Keratinocyte (primary cell): ENCODE results near the gene MAML2. TPM values are rescaled to one million over a fixed set of nuclear protein-coding genes. Genes with fewer than 3 reads are reported as not detected.
A peak's percentile ranks its signal among the peaks of the same experiment; 100 is the strongest.

ENCODE experiments used
- DNase-seq: peaks from one replicate; pipeline ENCODE4 v3.0.0-alpha.2; 2011; ENCODE audit warnings: low read depth, missing footprints, low spot score
- FAIRE-seq: peaks from 2 replicates; lab custom pipeline; 2011; peaks lifted over from hg19 to GRCh38; lab: Jason Lieb, UNC
- H2AFZ ChIP-seq: 2 replicates; pipeline ENCODE4 v1.6.0; 2012; ENCODE audit warnings: low read length, control low read depth, inconsistent platforms; ENCODE audit not compliant: control insufficient read depth
- H3K27ac ChIP-seq: 2 replicates; pipeline ENCODE4 v1.5.1; 2011; ENCODE audit warnings: low read length; ENCODE audit not compliant: control insufficient read depth, insufficient read depth
- H3K27me3 ChIP-seq: 3 replicates; pipeline ENCODE4 v1.6.0; 2011; ENCODE audit warnings: low read length; ENCODE audit not compliant: control insufficient read depth, insufficient read depth; ENCODE audit errors: extremely low read depth
- H3K36me3 ChIP-seq, 2 experiments: 2 replicates in 1 of 2; 3 replicates in 1 of 2; pipeline ENCODE4 v1.5.1; 2011; ENCODE audit warnings: low read length in 2 of 2, mild to moderate bottlenecking in 1 of 2; ENCODE audit not compliant: control insufficient read depth in 2 of 2, insufficient read depth in 2 of 2; ENCODE audit errors: extremely low read depth in 1 of 2
- H3K4me1 ChIP-seq: 3 replicates; pipeline ENCODE4 v1.5.1; 2011; ENCODE audit warnings: low read length; ENCODE audit not compliant: control insufficient read depth, insufficient read depth; ENCODE audit errors: extremely low read depth
- H3K4me2 ChIP-seq: 3 replicates; pipeline ENCODE4 v1.6.0; 2011; ENCODE audit warnings: low read depth, low read length; ENCODE audit not compliant: control insufficient read depth, insufficient read depth; ENCODE audit errors: extremely low read depth
- H3K4me3 ChIP-seq, 3 experiments: fragments of 200-600 bp in 1 of 3; sonication (generic) in 1 of 3; 2 replicates in 2 of 3; 3 replicates in 1 of 3; pipeline ENCODE4 v1.5.1; 2011 to 2016; ENCODE audit warnings: low read length in 3 of 3, mild to moderate bottlenecking in 3 of 3, control low read depth in 2 of 3, inconsistent platforms in 1 of 3, low read depth in 1 of 3, mixed read lengths in 1 of 3, mixed run types in 1 of 3, moderate library complexity in 1 of 3; ENCODE audit not compliant: control insufficient read depth in 2 of 3, insufficient read depth in 2 of 3; ENCODE audit errors: extremely low read depth in 1 of 3
- H3K79me2 ChIP-seq: 2 replicates; pipeline ENCODE4 v1.6.0; 2012; ENCODE audit warnings: low read length; ENCODE audit not compliant: control insufficient read depth, insufficient read depth
- H3K9ac ChIP-seq: 3 replicates; pipeline ENCODE4 v1.6.0; 2011; ENCODE audit warnings: low read length; ENCODE audit not compliant: control insufficient read depth, insufficient read depth; ENCODE audit errors: extremely low read depth
- H3K9me1 ChIP-seq: 3 replicates; pipeline ENCODE4 v1.6.0; 2011; ENCODE audit warnings: low read length; ENCODE audit not compliant: control insufficient read depth, insufficient read depth; ENCODE audit errors: extremely low read depth
- H3K9me3 ChIP-seq: 2 replicates; pipeline ENCODE4 v1.5.1; 2012; ENCODE audit warnings: low read depth, low read length; ENCODE audit not compliant: control insufficient read depth
- H4K20me1 ChIP-seq: 3 replicates; pipeline ENCODE4 v1.6.0; 2011; ENCODE audit warnings: low read length; ENCODE audit not compliant: control insufficient read depth, insufficient read depth; ENCODE audit errors: extremely low read depth
- EZH2 ChIP-seq: IDR thresholded peaks from one replicate; pipeline ENCODE4 v1.6.1; 2012; ENCODE audit warnings: inconsistent platforms, mild to moderate bottlenecking, low read length, moderate library complexity
- dilution Hi-C: fragments of 300-500 bp; cut with MboI; formaldehyde crosslinking; loops from one replicate; pipeline ENCODE4 v1.7.0; 2020; ENCODE audit warnings: low sequenced_read_pairs; ENCODE audit not compliant: extremely low pct_ligation_motif_present
- polyA plus RNA-seq, 5 experiments: library from polyadenylated mRNA; depleted of rRNA in 3 of 5; stranded (reverse) in 3 of 5; stranded (forward) in 1 of 5; unstranded in 1 of 5; fragments of >200 nt; gene quantifications; 1 replicate in 1 of 5; 2 replicates in 3 of 5; 3 replicates in 1 of 5; pipeline versions ENCODE4 v1.2.1 to v1.2.3, GENCODE V29; 2011 to 2012; ENCODE audit warnings: missing spikeins in 2 of 5, low read depth in 1 of 5, low replicate concordance in 1 of 5
- TF ChIP-seq, protein P1 (sequence below), 3 experiments: IDR thresholded peaks in 1 of 3; conservative IDR thresholded peaks in 1 of 3; optimal IDR thresholded peaks in 1 of 3; 2 replicates in 2 of 3; 3 replicates in 1 of 3; pipeline versions ENCODE3 to v1.5.1; 2011; ENCODE audit warnings: low read length in 3 of 3, mild to moderate bottlenecking in 3 of 3, moderate library complexity in 2 of 3, control low read depth in 1 of 3, inconsistent platforms in 1 of 3; ENCODE audit not compliant: insufficient read depth in 2 of 3; ENCODE audit errors: extremely low read depth in 1 of 3

The MAML2 gene
- polyA plus RNA-seq, 1 donor (not counting 4 experiments of a cell fraction or from before 2014, with no cell fraction given) = 4.2 TPM

DNA sequence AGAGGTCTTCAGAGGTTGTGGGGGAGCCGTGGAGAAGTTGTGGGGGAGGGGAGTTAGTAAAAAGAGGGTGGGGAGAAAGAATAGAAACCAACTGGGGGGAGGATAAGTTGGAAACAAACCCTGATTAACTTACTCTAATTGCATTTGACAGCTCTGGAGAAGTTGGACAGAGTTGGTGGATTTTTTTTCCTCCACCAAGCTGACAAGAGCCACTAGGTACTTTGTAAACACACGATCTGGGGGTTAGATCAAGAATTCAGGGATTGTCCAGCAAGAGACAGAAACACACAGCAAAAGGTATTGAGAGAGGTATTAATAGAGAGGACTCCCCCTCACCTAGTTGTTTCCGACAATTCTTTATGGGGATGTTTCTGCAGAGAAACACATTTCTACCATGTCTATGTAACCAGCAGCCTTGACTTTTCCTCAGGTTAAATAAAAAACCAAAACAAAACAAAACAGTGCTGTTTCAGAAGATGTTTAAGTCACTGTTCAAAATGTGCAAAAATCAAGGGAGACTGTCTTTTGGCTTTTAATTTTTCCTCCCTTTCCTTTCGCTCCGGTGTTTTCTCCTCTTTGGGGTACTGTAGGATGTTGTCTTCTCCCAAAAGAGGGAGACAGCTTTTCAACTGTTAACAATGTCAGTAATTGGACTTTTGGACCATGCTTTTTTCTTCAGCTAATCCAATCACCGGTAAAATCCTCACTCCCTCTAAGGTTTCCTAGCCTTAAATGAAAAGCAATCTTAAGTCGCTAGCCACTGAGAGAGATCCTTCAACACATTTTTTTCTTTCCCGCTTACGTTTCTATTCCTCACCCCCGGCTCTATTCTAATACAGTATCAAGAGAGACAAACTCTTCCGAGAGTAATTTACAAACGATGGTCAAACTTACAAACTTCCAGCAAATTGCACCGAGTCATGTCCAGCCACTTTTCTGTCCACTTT lies 708 bp downstream of the MAML2 start:
- Histone ChIP-seq H2AFZ (peak overlapping the region; percentile 69), H3K9me1 (no peaks in the 10 kb centered on the region), H3K79me2 (peaks cover 43% of the 10 kb centered on the region), H3K36me3 (no peaks in the 10 kb centered on the region), H3K4me3 (peak overlapping the region; percentile 58 to 89 (median 80)), H3K27ac (peak overlapping the region; percentile 81), H3K4me2 (peak overlapping the region; percentile 100), H3K9me3 (no peaks in the 10 kb centered on the region), H3K9ac (peak overlapping the region; percentile 77), H3K4me1 (peaks cover 48% of the 10 kb centered on the region), H3K27me3 (no peaks in the 10 kb centered on the region), H4K20me1 (no peaks in the 10 kb centered on the region)
- DNase-seq = no peak
- no peak for TF ChIP-seq EZH2
- TF ChIP-seq, protein P1, sequence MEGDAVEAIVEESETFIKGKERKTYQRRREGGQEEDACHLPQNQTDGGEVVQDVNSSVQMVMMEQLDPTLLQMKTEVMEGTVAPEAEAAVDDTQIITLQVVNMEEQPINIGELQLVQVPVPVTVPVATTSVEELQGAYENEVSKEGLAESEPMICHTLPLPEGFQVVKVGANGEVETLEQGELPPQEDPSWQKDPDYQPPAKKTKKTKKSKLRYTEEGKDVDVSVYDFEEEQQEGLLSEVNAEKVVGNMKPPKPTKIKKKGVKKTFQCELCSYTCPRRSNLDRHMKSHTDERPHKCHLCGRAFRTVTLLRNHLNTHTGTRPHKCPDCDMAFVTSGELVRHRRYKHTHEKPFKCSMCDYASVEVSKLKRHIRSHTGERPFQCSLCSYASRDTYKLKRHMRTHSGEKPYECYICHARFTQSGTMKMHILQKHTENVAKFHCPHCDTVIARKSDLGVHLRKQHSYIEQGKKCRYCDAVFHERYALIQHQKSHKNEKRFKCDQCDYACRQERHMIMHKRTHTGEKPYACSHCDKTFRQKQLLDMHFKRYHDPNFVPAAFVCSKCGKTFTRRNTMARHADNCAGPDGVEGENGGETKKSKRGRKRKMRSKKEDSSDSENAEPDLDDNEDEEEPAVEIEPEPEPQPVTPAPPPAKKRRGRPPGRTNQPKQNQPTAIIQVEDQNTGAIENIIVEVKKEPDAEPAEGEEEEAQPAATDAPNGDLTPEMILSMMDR (optimal IDR thresholded peaks at IDR 0.05 in 1 of 3, IDR thresholded peaks at IDR 0.05 in 1 of 3, conservative IDR thresholded peaks at IDR 0.05 in 1 of 3; ENCODE audit: extremely low read depth in 1 of 3, insufficient read depth in 2 of 3, low read length in 3 of 3) = no peak
- no peak for FAIRE-seq
- dilution Hi-C loops = no loop called here

DNA sequence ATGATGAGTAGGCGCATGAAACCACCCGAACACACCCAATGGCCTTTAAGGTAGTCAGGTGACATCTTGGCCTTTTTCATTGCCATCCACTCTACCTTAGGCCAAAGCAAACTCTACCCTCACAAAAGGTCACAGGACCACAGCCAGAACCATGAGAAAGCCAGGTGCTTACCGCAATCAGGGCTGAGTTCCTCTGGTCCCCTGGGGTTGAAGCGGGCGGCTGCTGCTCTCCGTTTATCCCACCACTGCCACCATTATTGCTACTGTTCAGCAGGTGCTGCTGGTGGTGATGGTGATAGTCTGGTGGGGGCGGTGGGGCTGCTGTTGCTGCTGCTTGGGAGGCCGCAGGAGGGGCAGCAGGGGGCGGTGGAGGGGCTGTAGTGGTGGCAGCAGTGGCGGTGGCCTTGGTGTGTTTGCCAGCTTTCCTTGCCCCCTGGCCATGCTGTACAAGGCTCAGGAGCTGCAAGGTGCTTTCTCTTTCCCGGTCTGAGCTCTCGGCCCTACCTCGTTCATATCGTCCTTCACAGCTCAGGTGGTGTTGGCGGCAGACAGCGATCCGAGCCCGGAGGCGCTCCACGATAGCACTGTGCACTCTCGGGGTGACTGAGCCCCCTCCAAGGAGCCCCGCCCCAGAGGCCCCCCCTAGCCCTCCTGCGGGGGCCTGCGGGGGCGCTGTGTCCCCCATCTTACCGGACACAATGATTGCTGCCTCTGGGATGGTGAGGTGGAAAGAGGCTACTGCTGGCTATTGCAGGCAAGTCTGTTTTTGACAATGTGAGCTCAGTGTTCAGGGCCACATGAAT lies 1.6 kb downstream of the MAML2 start:
- Histone ChIP-seq H3K4me1 (peaks cover 48% of the 10 kb centered on the region), H2AFZ (peak overlapping the region; percentile 49), H3K36me3 (no peaks in the 10 kb centered on the region), H3K79me2 (peaks cover 46% of the 10 kb centered on the region), H3K9ac (peak overlapping the region; percentile 77), H3K9me3 (no peaks in the 10 kb centered on the region), H3K9me1 (no peaks in the 10 kb centered on the region), H3K27me3 (no peaks in the 10 kb centered on the region), H3K4me3 (peak overlapping the region; percentile 58 to 89 (median 80)), H3K27ac (peak overlapping the region; percentile 81), H3K4me2 (peak overlapping the region; percentile 100), H4K20me1 (no peaks in the 10 kb centered on the region)
- DNase-seq (no peak), FAIRE-seq (no peak)
- dilution Hi-C loops = no loop called here
- TF ChIP-seq, protein P1 (optimal IDR thresholded peaks at IDR 0.05 in 1 of 3, IDR thresholded peaks at IDR 0.05 in 1 of 3, conservative IDR thresholded peaks at IDR 0.05 in 1 of 3; ENCODE audit: extremely low read depth in 1 of 3, insufficient read depth in 2 of 3, low read length in 3 of 3) = peak; percentile 35 to 57 (median 47)
- TF ChIP-seq EZH2 = no peak
